Measurements from ENCODE around the gene NINL. TPM values are rescaled to one million over a fixed set of nuclear protein-coding genes. Genes with fewer than 3 reads are reported as not detected.

Gene NINL
- total RNA-seq, 1 experiment from 2014 or later = 13.6 TPM

GRCh38 chr20:25549172-25549773 lies 36.1 kb downstream of the NINL start:
- Mint-ChIP-seq H3K27ac (ENCODE audit: unreplicated experiment) (peak overlapping the region; percentile 90), H3K9me3 (ENCODE audit: unreplicated experiment) (no peaks in the 10 kb centered on the region), H3K4me1 (ENCODE audit: low read depth, unreplicated experiment) (peaks cover 53% of the 10 kb centered on the region), H3K27me3 (ENCODE audit: insufficient read depth, unreplicated experiment) (no peaks in the 10 kb centered on the region), H3K36me3 (ENCODE audit: insufficient read depth, unreplicated experiment) (peaks cover 9% of the 10 kb centered on the region), H3K4me3 (ENCODE audit: unreplicated experiment) (peak overlapping the region; percentile 41)
- H3K4me1 ChIP-seq = peaks cover 62% of the 10 kb centered on the region
- H3K36me3 ChIP-seq (ENCODE audit: control insufficient read depth, insufficient read depth, low read length) = no peaks in the 10 kb centered on the region
- CTCF ChIA-PET = no interaction called here
- no peak overlapping the region for H3K4me3 ChIP-seq (ENCODE audit: low read depth, low read length)
- intact Hi-C loops (cut with micrococcal nuclease; ENCODE audit: unreplicated experiment) = no loop called here
- H3K27me3 ChIP-seq (replicated peaks; ENCODE audit: control insufficient read depth, insufficient read depth, low read length) = no peaks in the 10 kb centered on the region
- POLR2A ChIA-PET = no interaction called here
- no peak for TF ChIP-seq CTCF (IDR thresholded peaks at IDR 0.05; ENCODE audit: insufficient read depth in 1 of 2, low read depth in 1 of 2, low read length in 1 of 2, severe bottlenecking in 1 of 2, unreplicated experiment in 1 of 2)
- H3K9me3 ChIP-seq = no peaks in the 10 kb centered on the region
- no TSS peak for BruUV-seq (replicated peaks)
- no peak for DNase-seq

GRCh38 chr20:25548613-25549086 lies 36.7 kb downstream of the NINL start:
- Mint-ChIP-seq H3K27ac (ENCODE audit: unreplicated experiment) (peak overlapping the region; percentile 90), H3K4me3 (ENCODE audit: unreplicated experiment) (no peak overlapping the region), H3K4me1 (ENCODE audit: low read depth, unreplicated experiment) (peaks cover 54% of the 10 kb centered on the region), H3K36me3 (ENCODE audit: insufficient read depth, unreplicated experiment) (peaks cover 14% of the 10 kb centered on the region), H3K9me3 (ENCODE audit: unreplicated experiment) (no peaks in the 10 kb centered on the region), H3K27me3 (ENCODE audit: insufficient read depth, unreplicated experiment) (no peaks in the 10 kb centered on the region)
- CTCF ChIA-PET = no interaction called here
- Histone ChIP-seq H3K4me3 (ENCODE audit: low read depth, low read length) (no peak overlapping the region), H3K27me3 (replicated peaks; ENCODE audit: control insufficient read depth, insufficient read depth, low read length) (no peaks in the 10 kb centered on the region), H3K36me3 (ENCODE audit: control insufficient read depth, insufficient read depth, low read length) (no peaks in the 10 kb centered on the region), H3K4me1 (peaks cover 67% of the 10 kb centered on the region), H3K9me3 (no peaks in the 10 kb centered on the region)
- BruUV-seq (replicated peaks) = no TSS peak
- no peak for TF ChIP-seq CTCF (IDR thresholded peaks at IDR 0.05; ENCODE audit: insufficient read depth in 1 of 2, low read depth in 1 of 2, low read length in 1 of 2, severe bottlenecking in 1 of 2, unreplicated experiment in 1 of 2)
- DNase-seq = no peak
- intact Hi-C loops (cut with micrococcal nuclease; ENCODE audit: unreplicated experiment) = no loop called here
- POLR2A ChIA-PET = no interaction called here

GRCh38 chr20:25547999-25548398 lies 37.3 kb downstream of the NINL start:
- TF ChIP-seq CTCF (IDR thresholded peaks at IDR 0.05; ENCODE audit: insufficient read depth in 1 of 2, low read depth in 1 of 2, low read length in 1 of 2, severe bottlenecking in 1 of 2, unreplicated experiment in 1 of 2) = no peak
- no peak for DNase-seq
- no peaks in the 10 kb centered on the region for H3K27me3 ChIP-seq (replicated peaks; ENCODE audit: control insufficient read depth, insufficient read depth, low read length)
- peaks cover 74% of the 10 kb centered on the region for H3K4me1 ChIP-seq
- H3K36me3 ChIP-seq (ENCODE audit: control insufficient read depth, insufficient read depth, low read length) = no peaks in the 10 kb centered on the region
- Mint-ChIP-seq H3K27ac (ENCODE audit: unreplicated experiment) (peak overlapping the region; percentile 90), H3K4me3 (ENCODE audit: unreplicated experiment) (no peak overlapping the region), H3K4me1 (ENCODE audit: low read depth, unreplicated experiment) (peaks cover 58% of the 10 kb centered on the region), H3K27me3 (ENCODE audit: insufficient read depth, unreplicated experiment) (no peaks in the 10 kb centered on the region), H3K9me3 (ENCODE audit: unreplicated experiment) (no peaks in the 10 kb centered on the region), H3K36me3 (ENCODE audit: insufficient read depth, unreplicated experiment) (peaks cover 14% of the 10 kb centered on the region)
- no peak overlapping the region for H3K4me3 ChIP-seq (ENCODE audit: low read depth, low read length)
- ChIA-PET CTCF (no interaction called here), POLR2A (no interaction called here)
- intact Hi-C loops (cut with micrococcal nuclease; ENCODE audit: unreplicated experiment) = no loop called here
- no TSS peak for BruUV-seq (replicated peaks)
- H3K9me3 ChIP-seq = no peaks in the 10 kb centered on the region
